Fibroblast of mammary gland (primary cell): ENCODE results near the gene METTL15.

Experiments used
- DNase-seq: peaks from one replicate; pipeline ENCODE4 v3.0.0-alpha.2; 2010; ENCODE audit warnings: low read depth
- H3K4me3 ChIP-seq: 2 replicates; pipeline ENCODE4 v1.5.1; 2011; ENCODE audit warnings: low read depth, mild to moderate bottlenecking, low read length, moderate library complexity; ENCODE audit not compliant: control insufficient read depth
- TF ChIP-seq, protein P1 (sequence below): conservative IDR thresholded peaks from 2 replicates; pipeline ENCODE4 v1.5.1; 2011; ENCODE audit warnings: low read depth, low read length, inconsistent platforms; ENCODE audit not compliant: control insufficient read depth, insufficient read depth

Gene METTL15

DNA sequence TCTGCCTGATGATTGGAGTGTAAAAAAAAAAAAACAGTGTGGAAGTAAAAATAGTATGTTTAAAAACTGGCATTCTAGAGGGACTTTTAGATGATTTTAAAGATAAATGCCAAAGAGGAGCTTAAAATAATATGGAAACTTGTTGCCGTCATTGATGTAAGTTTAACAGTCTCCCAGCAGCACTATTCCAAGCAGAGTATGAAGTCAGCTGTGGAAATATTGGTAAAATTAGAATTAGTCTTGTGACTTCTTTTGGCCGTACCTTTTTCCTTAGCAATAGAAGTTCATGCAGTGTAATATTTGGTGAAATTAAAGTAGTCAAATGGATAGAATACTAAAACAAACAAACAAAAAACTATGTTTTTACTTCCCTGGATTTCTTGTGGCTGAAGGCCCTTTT lies 134.9 kb downstream of the METTL15 start:
- no peak overlapping the region for H3K4me3 ChIP-seq
- TF ChIP-seq, protein P1, sequence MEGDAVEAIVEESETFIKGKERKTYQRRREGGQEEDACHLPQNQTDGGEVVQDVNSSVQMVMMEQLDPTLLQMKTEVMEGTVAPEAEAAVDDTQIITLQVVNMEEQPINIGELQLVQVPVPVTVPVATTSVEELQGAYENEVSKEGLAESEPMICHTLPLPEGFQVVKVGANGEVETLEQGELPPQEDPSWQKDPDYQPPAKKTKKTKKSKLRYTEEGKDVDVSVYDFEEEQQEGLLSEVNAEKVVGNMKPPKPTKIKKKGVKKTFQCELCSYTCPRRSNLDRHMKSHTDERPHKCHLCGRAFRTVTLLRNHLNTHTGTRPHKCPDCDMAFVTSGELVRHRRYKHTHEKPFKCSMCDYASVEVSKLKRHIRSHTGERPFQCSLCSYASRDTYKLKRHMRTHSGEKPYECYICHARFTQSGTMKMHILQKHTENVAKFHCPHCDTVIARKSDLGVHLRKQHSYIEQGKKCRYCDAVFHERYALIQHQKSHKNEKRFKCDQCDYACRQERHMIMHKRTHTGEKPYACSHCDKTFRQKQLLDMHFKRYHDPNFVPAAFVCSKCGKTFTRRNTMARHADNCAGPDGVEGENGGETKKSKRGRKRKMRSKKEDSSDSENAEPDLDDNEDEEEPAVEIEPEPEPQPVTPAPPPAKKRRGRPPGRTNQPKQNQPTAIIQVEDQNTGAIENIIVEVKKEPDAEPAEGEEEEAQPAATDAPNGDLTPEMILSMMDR = no peak
- peak; percentile 41 for DNase-seq

DNA sequence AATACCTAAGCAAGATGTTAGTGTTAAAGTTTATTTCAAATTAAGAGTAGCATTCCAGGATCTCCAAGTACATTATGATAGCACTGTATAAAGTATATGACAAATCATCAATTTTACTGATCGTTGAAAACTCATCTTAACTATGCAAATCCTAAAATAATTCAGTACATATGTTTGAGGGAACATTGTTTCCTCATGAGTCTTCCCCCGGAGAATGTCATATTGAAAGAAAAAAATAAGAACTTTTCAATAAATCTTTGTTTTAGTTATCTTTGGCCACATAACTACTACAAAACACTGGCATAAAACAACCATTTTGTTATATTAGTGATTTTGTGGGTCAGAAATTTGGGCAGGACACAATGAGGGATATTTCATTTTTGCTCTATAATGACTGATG lies 135.4 kb downstream of the METTL15 start:
- DNase-seq = peak; percentile 74
- TF ChIP-seq, protein P1 = no peak
- H3K4me3 ChIP-seq = no peak overlapping the region

DNA sequence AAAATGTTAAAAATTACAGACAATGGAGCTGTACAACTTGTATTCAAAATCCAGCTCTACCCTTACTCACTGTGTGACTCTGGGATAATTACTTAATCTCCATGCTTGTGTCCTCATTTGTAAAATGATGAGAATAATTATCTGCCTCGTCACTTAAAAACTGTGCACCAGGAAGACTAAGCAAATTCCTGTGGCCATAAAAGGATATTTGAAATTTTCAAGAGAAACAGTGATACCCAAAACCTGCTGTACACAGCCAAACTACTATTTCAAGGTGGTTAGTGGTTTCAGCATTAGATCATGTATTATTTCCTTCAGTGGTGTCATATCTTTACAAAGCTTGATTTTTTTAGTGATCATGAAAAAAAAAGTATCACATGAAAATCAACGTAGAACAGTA lies 136.9 kb downstream of the METTL15 start:
- TF ChIP-seq, protein P1 = no peak
- DNase-seq = peak; percentile 28
- no peak overlapping the region for H3K4me3 ChIP-seq

DNA sequence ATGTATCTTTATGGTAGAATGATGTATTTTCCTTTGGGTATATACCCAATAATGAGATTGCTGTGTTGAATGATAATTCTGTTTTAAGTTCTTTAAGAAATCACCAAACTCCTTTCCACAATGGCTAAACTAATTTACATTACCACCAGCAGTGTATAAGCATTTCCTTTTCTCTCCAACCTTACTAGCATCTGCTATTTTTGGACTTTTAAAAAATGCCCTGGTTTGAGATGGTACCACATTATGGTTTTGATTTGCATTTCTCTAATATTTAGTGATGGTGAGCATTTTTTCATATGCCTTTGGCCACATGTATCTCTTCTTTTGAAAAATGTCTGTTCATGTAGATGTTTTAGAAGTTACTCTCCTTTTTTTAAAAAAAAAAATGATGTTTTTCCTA lies 142.0 kb downstream of the METTL15 start:
- no peak overlapping the region for H3K4me3 ChIP-seq
- TF ChIP-seq, protein P1 = no peak
- DNase-seq = no peak

DNA sequence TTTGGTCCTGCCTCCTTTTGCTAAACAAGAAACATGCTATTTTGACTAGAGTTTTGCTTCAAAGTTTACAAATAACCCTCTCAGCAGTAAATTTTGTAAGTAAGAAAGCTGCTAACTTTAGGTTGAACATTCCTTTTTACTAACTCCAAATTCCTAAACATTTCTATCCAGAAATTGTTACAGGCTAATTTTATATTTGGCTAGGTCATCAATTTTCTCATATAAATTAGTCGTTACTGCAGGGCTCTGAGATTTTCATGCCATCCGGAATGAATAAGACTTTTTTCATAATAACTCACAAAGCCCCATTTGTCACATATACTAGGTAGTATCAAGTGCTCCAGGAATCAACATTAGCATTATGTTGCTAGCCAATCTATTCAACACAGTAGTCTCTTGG lies 143.1 kb downstream of the METTL15 start:
- TF ChIP-seq, protein P1 = no peak
- H3K4me3 ChIP-seq = no peak overlapping the region
- DNase-seq = no peak

DNA sequence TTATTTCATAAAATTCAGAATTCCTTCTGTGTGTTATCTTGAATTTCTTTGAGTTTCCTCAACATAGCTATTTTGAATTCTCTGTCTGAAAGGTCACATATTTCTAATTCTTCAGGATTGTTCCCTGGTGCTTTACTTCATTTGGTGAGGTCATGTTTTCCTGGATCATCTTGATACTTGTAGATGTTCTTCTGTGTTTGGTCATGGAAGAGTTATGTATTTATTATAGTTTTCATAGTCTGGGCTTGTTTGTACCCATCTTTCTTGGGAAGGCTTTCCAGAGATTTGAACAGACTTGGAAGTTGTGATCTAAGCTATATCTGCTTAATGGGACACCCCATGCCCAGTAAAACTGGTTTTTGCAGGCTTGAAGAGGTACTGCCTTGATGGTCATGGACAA lies 149.6 kb downstream of the METTL15 start:
- DNase-seq = no peak
- H3K4me3 ChIP-seq = no peak overlapping the region
- TF ChIP-seq, protein P1 = no peak

DNA sequence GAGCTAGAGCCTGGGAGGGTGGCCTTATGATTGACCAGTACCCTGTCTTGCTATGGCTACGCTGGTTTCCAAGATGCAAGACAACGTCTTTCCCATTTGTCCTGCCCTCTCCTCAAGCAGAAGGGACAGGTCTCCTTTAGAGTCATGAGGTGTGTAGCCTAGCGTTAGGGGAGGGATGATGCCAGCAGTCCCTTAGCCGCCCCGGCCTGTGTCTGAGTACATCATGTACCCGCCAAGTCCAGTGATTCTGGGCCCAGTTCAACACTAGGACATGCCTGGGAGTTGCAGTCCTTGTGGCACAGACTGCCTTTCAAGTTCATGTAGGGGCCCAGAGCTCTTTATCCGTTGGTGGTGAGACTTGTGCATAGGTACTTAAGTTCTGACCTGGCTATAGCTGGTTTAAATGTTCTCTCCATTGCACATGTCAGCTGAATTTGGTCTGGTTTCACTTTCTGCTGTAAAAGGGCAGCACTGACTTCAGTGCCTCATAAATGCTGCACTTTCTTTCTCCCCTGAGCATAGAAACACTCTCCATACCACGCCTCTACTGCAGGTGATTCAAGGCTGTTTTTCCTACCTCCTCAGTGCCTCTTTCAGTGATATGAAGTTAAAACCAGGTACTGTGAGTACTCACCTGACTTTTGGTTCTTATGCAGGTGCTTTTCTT lies 151.1 kb downstream of the METTL15 start:
- TF ChIP-seq, protein P1 = no peak
- no peak for DNase-seq

More for the DNA sequence above, 151.1 kb downstream of the METTL15 start:
- H3K4me3 ChIP-seq = no peak overlapping the region
